ENCODE measurements around the gene TFR2. TPM values are rescaled to one million over a fixed set of nuclear protein-coding genes. Genes with fewer than 3 reads are reported as not detected.

TFR2 gene
- total and polyA plus RNA-seq, 2 of the 13 experiments (the other 11 are each of a cell fraction or from before 2014, with no cell fraction given): 36.9 to 64.2 TPM

GRCh38 chr7:100655908-100656674 lies 14.7 kb upstream of the TFR2 start, which contains the start of gene ACTL6B (continued):
- TF ChIP-seq ZNF512 (CRISPR knock-in tag; IDR thresholded peaks at IDR 0.05) (no peak), AFF4 (CRISPR knock-in tag; IDR thresholded peaks at IDR 0.05) (no peak), SAFB2 (CRISPR knock-in tag; IDR thresholded peaks at IDR 0.05; ENCODE audit: borderline replicate concordance, low read depth) (0 out of 2 replicates have a peak, but pooled peaks have one; percentile 47), DMTF1 (CRISPR knock-in tag; IDR thresholded peaks at IDR 0.05) (no peak), NFKB2 (CRISPR knock-in tag; IDR thresholded peaks at IDR 0.05; ENCODE audit: borderline replicate concordance) (peak; percentile 89), ARID5B (CRISPR knock-in tag; IDR thresholded peaks at IDR 0.05) (peak; percentile 60), PHF21A (CRISPR knock-in tag; IDR thresholded peaks at IDR 0.05) (no peak), RFX1 (IDR thresholded peaks at IDR 0.05) (no peak), PRPF4 (IDR thresholded peaks at IDR 0.05; ENCODE audit: low read depth, low read length, poor library complexity, severe bottlenecking) (no peak), POLR2AphosphoS5 (IDR thresholded peaks at IDR 0.05; ENCODE audit: low read depth, low read length) (no peak)
- TF ChIP-seq, protein P1, sequence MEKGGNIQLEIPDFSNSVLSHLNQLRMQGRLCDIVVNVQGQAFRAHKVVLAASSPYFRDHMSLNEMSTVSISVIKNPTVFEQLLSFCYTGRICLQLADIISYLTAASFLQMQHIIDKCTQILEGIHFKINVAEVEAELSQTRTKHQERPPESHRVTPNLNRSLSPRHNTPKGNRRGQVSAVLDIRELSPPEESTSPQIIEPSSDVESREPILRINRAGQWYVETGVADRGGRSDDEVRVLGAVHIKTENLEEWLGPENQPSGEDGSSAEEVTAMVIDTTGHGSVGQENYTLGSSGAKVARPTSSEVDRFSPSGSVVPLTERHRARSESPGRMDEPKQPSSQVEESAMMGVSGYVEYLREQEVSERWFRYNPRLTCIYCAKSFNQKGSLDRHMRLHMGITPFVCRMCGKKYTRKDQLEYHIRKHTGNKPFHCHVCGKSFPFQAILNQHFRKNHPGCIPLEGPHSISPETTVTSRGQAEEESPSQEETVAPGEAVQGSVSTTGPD (CRISPR knock-in tag; IDR thresholded peaks at IDR 0.05): no peak
